Stimulated activated CD8-positive, alpha-beta memory T cell treated with anti-CD3 and anti-CD28 coated beads, Interleukin-15, amount 100 ng/mL, for 48 hours (primary cell): ENCODE data around the gene SLF2.

Experiments
- DNase-seq, 2 donors: peaks; one replicate each; pipeline ENCODE4 v3.0.0-alpha.2; 2020; ENCODE audit warnings: low read depth in 2 of 2

SLF2 gene

GRCh38 chr10:100912605-100913469 lies at the start of gene SLF2:
TSS of gene SLF2 (plus strand) at chr10:100912963. CDS start at chr10:100913111, 148 bp downstream.
- DNase-seq, result peak; percentile 91

- DNase-seq, result no peak
These were observed 49.3 kb upstream of the SLF2 start for GRCh38 chr10:100863433-100863832.

- no peak for DNase-seq
These were observed 48.5 kb upstream of the SLF2 start for GRCh38 chr10:100864036-100864885.

GRCh38 chr10:100864978-100865377 lies 47.8 kb upstream of the SLF2 start:
- DNase-seq, result no peak

- DNase-seq, result no peak
These were observed 46.8 kb upstream of the SLF2 start for GRCh38 chr10:100866010-100866409.

GRCh38 chr10:100866575-100867098 lies 46.1 kb upstream of the SLF2 start:
- DNase-seq, result no peak

GRCh38 chr10:100867261-100867963 lies 45.4 kb upstream of the SLF2 start:
- DNase-seq, result no peak

- DNase-seq, result no peak
These were observed 44.4 kb upstream of the SLF2 start for GRCh38 chr10:100868382-100868781.

GRCh38 chr10:100869399-100869798 lies 43.4 kb upstream of the SLF2 start:
- no peak for DNase-seq

GRCh38 chr10:100872034-100872791 lies 40.5 kb upstream of the SLF2 start:
- DNase-seq, result peak; percentile 37 to 39

GRCh38 chr10:100873146-100873826 lies 39.5 kb upstream of the SLF2 start:
- no peak for DNase-seq

GRCh38 chr10:100873827-100874326 lies 38.9 kb upstream of the SLF2 start:
- no peak for DNase-seq

GRCh38 chr10:100874702-100875483 lies 37.9 kb upstream of the SLF2 start:
- no peak for DNase-seq

- DNase-seq, result no peak
These were observed 37.1 kb upstream of the SLF2 start for GRCh38 chr10:100875484-100876166.

GRCh38 chr10:100876585-100877460 lies 35.9 kb upstream of the SLF2 start:
- no peak for DNase-seq

- DNase-seq, result no peak
These were observed 35.3 kb upstream of the SLF2 start for GRCh38 chr10:100877461-100877850.

GRCh38 chr10:100878291-100878910 lies 34.4 kb upstream of the SLF2 start:
- DNase-seq, result peak; percentile 9 to 12
